HG03521 (cell line): ENCODE results near the gene WBP1L.
"Not testable (repeated sequence)": the region's sequence is repeated elsewhere in the genome, so short reads cannot be mapped to it uniquely, and the experiment has no call there.

Experiments
- ATAC-seq: cut with Tn5 transposase; IDR thresholded peaks from one replicate; pipeline ENCODE4 v1.9.1; 2021; ENCODE audit warnings: mild to moderate bottlenecking, moderate library complexity; ENCODE audit not compliant: unreplicated experiment

The WBP1L gene

DNA sequence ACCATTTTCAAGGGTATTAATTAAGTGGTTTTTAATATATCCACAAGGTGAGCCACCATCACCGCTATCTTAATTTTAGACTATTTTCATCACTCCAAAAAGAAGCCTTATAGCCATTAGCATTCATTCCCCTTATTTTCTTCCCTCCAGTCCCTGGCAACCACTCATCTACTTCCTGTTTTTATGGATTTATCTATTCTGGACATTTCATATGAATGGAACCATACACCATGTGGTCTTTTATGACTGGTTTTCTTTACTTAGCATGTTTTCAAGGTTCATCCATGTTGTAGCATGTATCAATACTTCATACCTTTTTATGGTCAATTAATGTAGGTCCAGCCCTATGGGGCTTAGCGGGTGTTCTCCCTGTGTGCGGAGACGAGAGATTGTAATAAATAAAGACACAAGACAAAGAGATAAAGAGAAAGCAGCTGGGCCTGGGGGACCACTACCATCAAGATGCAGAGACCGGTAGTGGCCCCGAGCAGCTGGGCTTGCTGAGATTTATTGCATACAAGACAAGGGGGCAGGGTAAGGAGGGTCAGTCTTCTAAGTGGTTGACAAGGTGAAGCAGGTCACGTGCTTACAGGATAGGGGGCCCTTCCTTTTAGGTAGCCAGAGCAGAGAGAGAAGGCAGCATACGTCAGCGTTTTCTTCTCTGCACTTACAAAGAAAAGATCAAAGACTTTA, 14.6 kb downstream of the WBP1L start:
- ATAC-seq: no peak

DNA sequence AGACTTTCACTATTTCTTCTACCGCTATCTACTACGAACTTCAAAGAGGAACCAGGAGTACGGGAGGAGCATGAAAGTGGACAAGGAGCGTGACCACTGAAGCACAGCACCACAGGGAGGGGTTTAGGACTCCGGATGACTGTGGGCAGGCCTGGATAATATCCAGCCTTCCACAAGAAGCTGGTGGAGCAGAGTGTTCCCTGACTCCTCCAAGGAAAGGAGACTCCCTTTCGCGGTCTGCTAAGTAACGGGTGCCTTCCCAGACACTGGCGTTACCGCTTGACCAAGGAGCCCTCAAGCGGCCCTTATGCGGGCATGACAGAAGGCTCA, 15.2 kb downstream of the WBP1L start:
- ATAC-seq: not testable (repeated sequence)

DNA sequence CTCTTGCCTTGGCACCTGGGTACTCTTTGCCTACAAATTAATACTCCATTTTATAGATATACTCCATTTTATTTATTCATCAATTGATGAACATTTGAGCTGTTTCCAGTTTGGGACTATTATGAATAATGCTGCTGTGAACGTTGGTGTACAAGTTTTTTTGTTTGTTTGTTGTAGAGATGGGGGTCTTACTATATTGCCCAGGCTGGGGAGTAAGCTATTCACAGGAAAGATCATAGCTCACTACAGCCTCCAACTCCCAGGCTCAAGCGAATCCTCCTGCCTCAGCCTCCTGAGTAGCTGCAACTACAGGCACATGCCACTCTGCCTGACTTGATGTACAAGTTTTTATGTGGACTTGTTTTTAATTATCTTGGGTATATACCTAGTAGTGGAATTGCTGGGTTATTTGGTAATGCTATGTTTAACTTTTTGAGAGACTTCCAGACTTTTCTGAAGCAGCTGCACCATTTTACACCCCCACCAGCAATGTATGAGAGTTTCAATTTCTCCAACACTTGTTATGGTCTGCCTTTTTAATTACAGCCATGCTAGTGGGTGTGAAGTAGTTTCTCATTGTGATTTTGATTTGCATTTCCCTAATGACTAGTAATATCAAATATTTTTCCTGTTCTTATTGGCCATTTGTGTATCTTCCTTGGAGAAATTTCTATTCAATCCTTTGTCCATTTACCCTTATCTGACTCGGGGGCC, 15.9 kb downstream of the WBP1L start:
- no peak for ATAC-seq

DNA sequence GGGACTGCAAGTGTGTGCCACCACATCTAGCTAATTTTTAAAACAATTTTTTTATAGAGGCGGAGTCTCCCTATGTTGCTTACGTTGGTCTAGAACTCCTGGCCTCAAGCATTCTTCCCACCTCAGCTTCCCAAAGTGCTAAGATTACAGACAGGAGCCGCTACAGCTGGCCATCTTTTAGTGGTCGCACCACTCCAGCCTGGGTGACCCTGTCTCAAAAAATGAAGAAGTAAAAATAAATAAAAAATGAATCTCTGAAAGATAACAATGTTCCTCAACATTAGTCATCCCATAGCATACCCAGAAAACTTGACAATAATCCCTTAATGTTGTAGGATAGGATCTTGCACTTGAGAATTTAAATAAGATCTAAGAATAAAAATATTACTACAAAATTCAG, 18.2 kb downstream of the WBP1L start:
- ATAC-seq: no peak

DNA sequence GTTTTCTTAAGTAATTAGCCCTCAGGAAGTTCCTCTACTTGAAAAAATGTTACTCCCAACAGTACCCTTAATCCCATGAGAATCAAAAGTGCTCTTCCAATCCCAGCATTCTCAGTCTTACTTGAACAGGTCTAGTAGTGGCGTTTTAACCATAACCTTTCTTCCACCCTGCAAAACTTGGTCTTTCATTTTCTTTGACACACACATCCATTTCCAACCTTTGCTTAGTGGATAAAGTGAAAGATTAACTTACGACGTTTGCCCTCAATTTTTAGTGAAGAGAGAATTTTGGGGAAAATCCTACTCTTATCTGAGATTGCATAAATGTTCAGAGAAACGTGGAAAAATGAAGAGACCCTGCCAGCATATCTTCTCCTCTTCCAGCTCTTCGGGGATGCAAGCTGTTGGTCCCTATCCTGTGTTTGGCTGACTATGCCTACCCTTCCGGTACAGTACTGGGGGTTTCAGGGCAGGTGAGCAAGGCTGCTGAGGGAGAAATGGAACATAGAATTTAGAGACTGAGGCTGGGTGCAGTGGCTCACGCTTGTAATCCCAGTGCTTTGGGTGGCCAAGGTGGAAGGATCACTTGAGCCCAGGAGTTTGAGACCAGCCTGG, 18.8 kb downstream of the WBP1L start:
- no peak for ATAC-seq

DNA sequence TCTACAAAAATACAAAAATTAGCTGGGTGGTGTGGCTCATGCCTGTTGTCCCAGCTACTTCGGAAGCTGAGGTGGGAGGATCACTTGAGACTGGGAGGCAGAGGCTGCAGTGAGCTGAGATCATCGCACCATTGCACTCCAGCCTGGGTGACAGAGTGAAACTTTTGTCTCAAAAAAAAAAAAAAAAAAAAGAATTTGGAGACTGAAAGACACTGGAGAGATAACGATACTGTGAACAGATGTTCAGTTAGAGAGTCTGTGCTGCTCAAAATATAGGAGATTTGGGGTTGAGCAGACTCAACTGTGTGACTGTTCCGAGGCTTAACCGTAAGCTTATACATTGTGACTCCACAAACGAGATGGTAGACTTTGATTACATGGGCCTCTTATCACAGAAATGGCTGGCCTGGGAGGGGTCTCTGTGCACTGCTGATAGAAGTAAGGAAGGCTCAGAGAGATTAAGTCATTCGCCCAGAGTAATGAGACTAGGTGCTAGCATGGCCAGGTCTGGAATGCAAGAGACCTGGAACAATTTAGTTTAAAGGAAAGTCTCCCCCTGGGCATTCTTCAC, 19.4 kb downstream of the WBP1L start:
- ATAC-seq: no peak

DNA sequence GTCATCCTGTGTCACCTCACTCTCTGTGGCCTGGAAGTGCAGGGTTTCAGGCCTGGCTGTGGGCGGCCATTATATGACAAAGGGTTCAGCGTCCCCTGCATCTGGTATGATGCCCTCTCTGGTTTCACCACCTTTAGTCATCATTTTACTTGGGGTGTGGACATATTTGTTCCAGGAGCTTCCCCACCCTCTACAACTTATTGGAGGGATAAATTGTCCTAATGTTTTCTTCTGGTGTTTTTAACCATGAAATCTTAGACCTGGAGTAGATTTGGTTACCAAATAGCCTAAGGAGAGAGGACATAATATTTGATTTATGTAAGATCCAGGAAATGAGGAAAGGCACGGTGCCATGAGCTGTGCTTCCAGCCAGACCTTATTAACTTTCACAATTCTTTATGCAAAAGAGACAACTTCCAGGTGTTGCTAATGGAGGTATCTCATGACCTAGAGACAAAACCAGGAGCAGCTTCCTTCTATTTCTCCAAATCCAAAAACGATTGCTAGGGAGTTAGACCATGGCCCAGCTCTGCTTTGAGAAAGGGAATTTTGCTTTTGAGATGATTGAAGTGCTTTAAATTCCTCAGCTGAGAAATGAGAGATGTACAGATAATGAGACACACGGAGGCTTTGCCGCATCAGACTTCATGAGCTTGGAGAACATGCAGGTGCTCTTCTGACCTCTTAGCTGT, 20.9 kb downstream of the WBP1L start:
- no peak for ATAC-seq

DNA sequence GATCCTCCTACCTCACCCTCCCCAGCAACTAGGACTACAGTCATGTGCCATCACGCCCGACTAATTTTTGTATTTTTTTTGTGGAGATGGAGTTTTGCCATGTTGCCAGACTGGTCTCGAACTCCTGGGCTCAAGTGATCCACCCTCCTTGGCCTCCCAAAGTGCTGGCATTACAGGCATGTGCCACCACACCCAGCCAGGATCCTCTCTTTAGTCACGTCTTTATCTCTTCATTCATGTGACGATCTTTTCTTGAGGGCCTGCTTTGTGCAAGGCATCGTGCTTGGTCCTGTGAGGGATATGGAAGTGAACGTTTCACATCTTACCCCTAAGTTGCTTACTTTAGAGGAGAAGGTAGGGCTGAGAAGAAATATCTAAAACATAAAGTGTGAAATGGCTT, 21.6 kb downstream of the WBP1L start:
- ATAC-seq: no peak

DNA sequence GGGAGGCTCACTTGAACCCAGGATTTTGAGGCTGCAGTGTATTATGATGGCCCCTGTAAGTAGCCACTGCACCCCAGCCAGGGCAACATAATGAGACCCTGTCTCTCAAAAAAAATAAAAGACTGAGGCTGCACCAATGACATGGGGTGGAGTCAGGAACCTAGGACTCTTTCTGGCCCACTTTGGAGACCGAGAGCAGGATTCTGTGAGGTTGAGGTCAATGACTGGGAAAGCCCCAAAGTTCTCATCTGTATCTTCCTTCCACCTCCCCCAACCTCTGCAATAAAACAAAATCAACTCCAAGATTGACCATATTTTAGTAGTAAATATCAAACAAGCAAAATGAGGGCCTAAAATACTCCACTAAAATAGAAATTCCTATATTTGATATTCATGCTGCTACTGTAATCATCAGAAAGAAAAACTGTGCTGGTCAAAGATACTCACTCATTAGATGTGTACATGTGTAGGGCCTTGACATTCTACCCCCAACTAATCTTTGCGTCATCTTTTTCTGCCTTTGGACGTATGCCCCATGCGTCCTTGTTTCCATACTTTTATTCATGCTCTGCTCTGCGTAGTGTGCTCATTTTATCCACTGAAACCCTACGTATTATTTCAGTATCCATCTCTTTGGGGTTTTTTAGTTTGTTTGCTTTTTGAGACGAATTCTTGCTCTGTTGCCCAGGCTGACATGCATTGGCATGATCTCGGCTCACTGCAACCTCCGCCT, 23.8 kb downstream of the WBP1L start:
- no peak for ATAC-seq

DNA sequence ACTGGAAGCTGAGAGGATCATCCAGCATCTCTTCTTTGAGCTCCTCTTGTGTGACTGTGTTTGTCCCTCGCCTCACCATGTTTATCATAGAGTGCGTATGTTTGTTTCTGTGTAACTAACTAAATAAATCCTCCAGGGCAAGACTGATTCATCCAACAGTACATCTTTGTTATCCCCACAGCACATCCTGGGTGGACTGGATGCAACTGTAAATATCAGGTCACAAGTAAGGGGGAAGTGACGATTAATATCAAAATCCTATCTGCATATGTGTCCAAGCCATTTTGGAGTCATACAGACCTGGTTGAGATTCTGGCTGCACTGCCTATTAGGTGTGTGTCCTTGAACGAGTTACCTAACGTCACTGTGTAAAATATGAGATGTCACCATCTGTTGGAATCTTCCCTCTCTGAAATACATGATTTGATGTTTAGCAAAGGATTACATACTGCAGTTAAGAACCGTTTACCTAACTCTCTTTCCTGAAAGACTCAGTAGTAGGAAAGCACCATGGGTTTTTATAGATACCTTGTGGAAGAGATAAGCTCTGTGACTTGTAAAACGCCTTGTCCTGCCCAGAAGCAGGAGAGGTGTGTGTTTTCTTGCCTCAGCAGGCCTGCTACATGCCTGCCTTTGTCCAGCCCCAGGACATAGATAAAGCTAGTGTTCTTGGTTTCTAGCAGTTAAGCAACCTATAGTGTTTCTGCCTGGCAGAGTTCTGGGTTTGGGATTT, 25.8 kb downstream of the WBP1L start:
- ATAC-seq: no peak

DNA sequence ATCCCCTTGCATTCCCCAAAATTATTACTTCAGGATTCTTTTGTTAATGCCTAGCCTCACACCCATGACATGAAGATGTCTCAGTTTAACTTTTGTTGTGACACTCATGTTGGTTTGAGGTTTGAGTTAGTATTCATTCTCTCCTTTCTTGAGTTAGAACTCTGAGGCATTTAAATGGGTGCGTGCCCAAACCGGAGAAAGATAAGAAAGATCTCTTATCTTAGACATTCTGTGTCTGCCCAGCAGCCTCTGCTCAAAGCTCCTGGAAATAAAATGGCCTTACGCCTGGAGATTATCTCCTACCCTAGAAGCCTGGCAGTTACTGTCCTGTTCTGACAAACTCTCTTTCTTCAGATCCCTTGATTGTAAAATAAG, 26.3 kb downstream of the WBP1L start:
- no peak for ATAC-seq

DNA sequence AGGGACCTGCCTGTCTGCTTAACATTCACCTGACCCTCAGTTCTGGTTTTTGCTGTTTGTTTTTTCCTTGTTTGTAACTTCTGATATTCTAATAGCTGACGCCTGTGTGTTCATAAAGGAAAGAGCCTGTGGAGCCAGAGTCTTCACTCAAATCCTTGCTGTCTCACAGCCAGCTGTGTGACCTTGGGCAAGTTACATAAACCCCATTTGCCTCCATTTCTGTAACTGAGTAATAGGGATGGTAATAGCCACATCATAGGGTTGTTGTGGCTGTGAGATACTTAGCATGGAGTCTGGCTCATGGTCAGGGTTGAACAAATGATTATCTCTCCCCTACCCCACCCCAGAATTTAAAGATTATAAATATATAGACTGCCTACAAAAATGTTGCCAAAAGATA, 27.0 kb downstream of the WBP1L start:
- ATAC-seq: no peak

DNA sequence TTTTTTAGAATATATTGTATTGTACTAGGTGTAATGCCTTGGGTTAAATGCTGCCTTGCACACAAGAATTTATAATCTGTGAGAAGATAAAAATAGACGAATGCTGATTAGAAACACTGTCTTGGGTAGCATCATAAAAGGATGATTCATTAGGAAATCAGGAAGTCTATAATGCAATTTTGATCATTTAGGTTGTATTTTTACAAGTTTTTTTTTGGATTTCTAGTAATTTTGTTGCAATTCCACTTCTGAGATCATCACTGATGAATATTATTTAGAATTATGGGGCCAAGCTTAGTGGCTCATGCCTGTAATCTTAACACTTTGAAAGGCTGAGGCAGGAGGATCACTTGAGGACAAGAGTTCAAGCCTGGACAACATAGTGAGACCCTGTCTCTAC, 29.6 kb downstream of the WBP1L start:
- no peak for ATAC-seq

DNA sequence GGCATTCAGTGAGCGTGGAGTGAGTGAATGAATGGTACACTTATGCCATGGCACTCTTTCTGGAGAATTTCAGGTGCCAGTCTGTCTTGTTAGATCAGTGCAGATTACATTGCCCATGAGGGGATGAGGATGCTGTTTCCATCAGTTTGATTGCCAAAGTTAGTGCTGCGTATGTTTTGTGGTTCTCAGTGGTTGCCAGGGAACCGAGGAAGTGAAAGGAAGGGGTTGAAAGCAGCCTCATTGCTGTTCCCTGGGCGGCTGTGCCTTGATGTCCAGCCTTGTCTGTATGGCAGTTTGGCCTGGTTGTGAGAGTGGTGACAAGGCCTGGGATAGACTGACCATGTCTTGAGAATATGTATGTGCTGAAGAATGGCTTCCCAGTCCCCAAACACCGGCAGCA, 30.2 kb downstream of the WBP1L start:
- ATAC-seq: no peak

DNA sequence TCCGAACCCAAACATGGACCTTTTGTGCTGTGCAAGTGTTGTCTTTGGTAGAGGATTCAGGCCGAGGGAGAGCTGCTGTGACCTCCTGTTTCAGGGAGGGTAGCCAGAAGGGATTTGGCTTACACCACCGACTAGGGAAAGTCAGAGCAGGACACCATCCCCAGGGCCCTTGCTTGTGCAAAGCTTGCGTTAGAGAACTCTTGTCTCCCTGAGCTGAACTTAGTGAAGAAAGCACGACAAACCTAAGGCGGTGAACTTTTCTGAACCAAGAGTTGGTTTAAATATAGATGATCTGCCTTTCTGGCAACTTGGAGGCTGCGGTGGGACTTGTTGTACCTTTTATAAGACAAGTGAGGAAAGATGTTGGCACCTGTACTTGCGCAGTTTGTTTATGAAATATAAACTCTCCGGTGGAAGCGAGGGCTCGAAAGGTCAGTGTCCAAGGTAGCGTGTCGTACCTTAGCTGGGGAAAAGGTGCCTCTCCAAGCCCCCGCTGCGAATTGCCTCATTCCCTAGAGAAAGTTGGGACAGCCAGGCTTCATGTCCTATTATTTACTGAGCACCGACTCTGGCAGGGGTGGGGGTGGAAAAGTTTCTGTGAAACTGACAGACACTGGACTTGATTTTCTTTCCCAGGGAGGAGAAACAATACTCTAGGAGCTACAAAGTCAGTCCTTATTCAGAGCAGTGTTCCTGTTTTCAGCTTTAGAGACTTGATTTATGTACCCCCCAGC, 31.6 kb downstream of the WBP1L start:
- no peak for ATAC-seq

DNA sequence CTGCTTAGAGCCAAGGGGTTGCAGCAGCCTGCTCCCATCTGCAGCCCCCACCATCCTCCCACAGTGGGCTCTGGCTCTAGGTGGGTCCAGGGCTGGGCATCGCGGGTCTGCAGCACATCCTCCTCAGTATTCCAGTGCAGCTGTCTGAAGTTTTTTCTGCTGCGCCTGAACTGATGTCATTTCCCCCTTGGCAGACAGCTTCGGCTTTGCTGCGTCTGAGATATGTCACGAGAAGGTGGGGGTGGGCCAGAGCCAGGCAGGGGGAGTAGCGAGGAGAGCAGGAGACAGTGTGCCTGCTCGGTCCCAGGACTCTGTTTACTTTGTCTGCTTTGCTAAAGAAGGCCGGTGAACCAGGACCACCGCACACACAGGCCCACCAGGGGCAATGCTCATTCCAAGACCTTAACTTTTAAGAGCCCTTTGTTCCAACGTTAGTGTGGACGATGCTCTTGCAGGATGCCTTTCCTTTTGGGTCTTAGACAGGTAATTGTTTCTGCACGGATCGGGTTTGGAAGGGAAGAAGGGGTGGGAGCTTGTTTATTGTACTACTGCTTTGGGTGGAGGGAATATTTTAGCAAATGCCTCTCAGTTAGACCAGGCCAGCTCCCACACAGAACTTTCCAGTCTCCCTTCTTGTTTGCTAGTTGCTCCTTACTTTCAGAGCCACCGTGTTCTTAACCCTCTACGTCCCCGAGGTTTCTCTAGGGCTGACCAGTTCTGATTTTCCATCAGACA, 32.4 kb downstream of the WBP1L start:
- ATAC-seq: no peak

DNA sequence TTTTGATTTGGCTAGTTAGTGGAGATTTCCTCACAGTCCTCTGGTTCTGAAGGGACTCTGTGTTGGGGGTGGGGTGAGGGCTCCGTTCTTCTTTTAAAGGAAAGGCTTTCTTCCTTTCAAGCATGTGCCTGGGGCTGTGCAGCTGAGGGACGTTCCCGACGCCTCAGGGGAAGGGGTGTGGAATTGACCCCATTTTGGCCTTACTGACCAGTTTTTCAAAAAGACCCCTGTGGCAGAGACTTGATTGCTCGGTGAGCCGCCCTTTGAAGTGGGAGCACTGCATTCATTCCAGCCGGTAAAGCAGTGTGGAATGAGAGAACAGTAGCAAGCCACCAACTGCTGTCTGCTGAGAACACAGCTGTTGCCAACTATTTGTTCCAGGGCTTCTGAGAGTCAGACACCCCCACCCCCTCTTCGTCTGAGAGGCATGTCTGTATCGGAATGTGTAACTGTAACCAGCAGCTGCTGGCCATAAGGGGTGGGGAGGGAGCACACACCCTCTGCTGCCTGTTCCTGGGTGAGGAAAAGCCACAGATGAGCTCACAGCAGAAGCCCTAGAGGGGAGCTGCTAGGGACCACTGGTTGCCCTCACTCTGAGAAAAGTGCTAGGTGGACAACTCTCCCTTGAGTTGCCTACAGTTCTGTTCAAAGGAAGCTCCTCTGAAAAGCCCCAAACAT, 33.2 kb downstream of the WBP1L start:
- ATAC-seq: no peak

DNA sequence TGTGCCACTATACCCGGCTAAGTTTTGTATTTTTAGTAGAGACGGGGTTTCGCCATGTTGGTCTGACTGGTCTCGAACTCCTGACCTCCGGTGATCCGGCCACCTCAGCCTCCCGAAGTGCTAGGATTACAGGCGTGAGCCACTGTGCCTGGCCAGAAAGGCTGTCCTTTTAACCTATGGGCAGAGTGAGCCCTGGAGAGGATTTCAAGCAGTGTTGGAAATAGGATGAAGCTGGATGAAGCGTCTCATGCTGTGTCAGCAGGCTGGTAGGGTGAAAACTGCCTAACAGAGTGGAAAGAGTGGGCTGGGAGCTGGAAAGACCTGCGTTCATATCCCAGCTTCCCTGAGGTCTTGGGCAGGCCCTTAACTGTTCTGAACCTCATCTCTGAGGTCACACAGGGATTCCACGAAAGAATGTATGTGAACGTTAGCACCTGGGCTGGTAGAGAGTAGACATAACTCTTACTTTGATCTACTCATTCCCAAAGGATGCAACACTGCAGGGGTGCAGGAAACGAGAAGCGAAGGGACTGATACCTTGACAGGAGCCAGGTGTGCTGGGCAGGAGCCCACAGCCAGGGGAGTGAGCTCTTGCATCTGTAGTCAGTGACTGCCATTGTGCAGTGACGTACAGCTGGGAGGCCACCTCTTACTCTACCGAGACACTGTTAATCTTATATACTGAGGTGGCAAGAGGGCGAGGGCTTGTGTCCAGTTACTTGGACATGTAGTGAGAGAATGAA, 34.1 kb downstream of the WBP1L start:
- ATAC-seq: no peak
